ENCODE results near the gene MYOG. TPM values are rescaled to one million over a fixed set of nuclear protein-coding genes. Genes with fewer than 3 reads are reported as not detected.

Gene MYOG
- total RNA-seq, 1 experiment from 2014 or later: not detected

- Histone ChIP-seq H3K4me3 (no peak overlapping the region), H3K36me3 (no peaks in the 10 kb centered on the region), H3K27me3 (no peaks in the 10 kb centered on the region), H3K9me3 (no peaks in the 10 kb centered on the region)
- DNase-seq: no peak
These were observed 35.6 kb upstream of the MYOG start for GRCh38 chr1:203121186-203122015.

GRCh38 chr1:203120325-203121153 lies 34.7 kb upstream of the MYOG start:
- Histone ChIP-seq H3K27me3 (no peaks in the 10 kb centered on the region), H3K36me3 (no peaks in the 10 kb centered on the region), H3K4me3 (no peak overlapping the region), H3K9me3 (no peaks in the 10 kb centered on the region)
- no peak for DNase-seq

DNA sequence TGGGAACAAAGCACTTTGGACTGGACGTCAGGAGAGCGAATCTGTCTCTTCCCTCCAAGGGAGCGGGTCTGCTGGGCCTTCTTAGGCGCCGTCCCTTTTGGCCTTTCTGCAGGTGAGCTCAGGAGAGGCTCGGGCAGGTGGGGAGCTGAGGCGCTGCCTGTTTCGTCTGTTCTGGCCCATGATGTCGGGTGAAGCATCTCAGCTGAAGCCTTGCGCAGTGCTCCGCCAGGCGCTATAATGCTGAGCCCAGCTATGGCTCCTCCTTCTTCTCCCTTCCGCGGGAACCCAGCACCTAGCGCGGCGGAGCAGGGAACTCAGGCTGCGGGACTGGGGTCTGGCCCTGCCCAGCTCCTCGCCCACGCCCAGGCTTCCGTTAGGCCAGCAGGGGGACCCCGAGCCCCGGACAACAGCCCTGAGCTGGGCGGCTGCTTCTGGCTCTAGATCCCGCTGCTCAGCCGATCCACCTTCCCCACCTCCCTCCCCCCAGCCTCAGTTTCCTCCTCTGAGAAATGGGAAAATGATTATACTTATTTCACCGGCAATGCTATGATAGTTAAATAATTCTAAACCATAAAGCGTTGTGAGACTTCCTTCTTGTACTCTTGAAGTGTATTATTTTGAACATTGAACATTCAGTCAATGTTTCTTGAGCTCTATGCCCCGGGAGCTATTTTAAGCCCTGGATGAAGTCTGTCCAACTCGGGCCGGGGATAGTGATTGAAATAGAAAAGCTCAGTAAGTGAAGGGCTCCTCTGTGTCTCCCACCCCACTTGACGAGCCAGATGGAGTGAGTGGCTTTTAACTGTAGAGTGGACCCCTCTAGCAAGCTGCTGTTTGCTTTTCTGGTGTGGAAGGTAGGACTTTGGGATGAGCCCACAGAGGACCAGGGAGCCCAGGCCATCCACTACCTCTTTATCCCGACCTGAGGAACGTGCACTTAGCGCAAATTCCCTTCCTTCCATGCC lies 32.1 kb upstream of the MYOG start:
- Histone ChIP-seq H3K9me3 (no peaks in the 10 kb centered on the region), H3K4me3 (no peak overlapping the region), H3K27me3 (peaks cover 2% of the 10 kb centered on the region; the same call in 1 of the 2 replicates), H3K36me3 (no peaks in the 10 kb centered on the region)
- peak; percentile 71 for DNase-seq

DNA sequence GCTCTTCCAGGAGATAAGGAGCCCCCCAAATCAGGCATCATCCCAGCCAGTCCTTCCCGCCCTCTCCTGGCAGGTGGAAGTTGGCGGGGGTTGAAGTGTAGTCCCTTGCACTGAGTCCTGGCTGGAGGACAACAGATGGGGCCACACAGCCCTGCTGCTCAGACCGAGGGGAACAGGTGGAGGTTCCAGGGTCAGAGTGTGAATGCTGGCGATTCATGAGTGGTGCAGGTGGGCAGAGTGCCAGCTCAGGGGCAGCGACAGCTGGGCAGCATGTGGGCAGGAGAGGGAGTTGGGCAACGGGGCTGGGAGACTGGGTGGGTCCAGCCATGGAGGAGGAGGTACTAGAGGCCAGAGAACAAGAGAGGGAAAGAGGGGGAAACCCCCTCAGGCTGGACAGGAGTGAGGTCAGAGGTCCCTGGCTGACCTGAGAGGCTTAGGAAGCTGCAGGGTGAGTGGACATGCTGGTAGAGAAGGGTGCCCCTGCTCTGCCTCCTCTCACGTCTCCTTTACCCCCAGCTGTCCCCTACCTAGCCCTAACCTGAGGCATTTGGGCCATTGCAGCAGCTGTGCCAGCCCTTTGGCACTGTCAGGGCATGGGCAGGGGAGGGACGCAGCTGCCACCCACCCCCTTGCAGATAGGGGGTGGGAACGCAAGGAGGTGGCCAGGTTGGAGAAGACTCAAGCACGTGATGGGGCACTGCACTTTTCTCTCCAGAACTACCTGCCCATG lies 30.4 kb upstream of the MYOG start:
- Histone ChIP-seq H3K9me3 (no peaks in the 10 kb centered on the region), H3K27me3 (peaks cover 7% of the 10 kb centered on the region; the same call in 1 of the 2 replicates), H3K36me3 (no peaks in the 10 kb centered on the region), H3K4me3 (no peak overlapping the region)
- no peak for DNase-seq

GRCh38 chr1:203114202-203114601 lies 28.4 kb upstream of the MYOG start:
- DNase-seq: no peak
- no peak overlapping the region for H3K4me3 ChIP-seq
- H3K9me3 ChIP-seq: no peaks in the 10 kb centered on the region
- H3K27me3 ChIP-seq: peaks cover 22% of the 10 kb centered on the region
- no peaks in the 10 kb centered on the region for H3K36me3 ChIP-seq

DNA sequence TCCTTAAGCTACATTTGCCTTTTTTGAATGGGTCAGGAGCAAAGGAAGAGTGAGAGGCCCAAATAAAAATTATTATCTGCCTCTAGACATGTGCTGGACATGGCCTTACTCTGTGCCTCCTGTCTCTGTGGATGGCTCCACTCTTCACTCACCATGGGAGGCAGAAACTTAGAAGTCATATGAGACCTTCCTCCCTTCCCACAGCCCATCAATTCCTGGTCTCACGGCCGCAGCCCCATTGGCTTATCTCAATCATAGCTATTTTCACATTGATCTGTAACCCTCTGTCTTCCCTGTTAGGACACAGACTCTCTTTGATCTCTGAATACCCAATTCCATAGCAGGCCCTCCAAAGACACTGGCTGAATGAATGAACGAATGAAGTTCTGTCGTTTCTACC lies 27.5 kb upstream of the MYOG start:
- H3K27me3 ChIP-seq: peaks cover 28% of the 10 kb centered on the region

GRCh38 chr1:203112475-203112874 lies 26.7 kb upstream of the MYOG start:
- H3K4me3 ChIP-seq: no peak overlapping the region
- no peaks in the 10 kb centered on the region for H3K36me3 ChIP-seq
- peaks cover 37% of the 10 kb centered on the region for H3K27me3 ChIP-seq
- H3K9me3 ChIP-seq: no peaks in the 10 kb centered on the region
- no peak for DNase-seq

More for the DNA sequence above, 27.5 kb upstream of the MYOG start:
- Histone ChIP-seq H3K4me3 (no peak overlapping the region), H3K9me3 (no peaks in the 10 kb centered on the region), H3K36me3 (no peaks in the 10 kb centered on the region)
- DNase-seq: no peak

- peaks cover 27% of the 10 kb centered on the region for H3K27me3 ChIP-seq
These were observed 19.1 kb upstream of the MYOG start for GRCh38 chr1:203104789-203105390.

GRCh38 chr1:203103829-203104495 lies 18.1 kb upstream of the MYOG start:
- DNase-seq: no peak
- H3K4me3 ChIP-seq: no peak overlapping the region
- 0 out of 2 replicates have a peak, but pooled peaks cover 11% of the 10 kb centered on the region for H3K9me3 ChIP-seq
- H3K27me3 ChIP-seq: peaks cover 21% of the 10 kb centered on the region
- no peaks in the 10 kb centered on the region for H3K36me3 ChIP-seq

More at GRCh38 chr1:203104789-203105390, 19.1 kb upstream of the MYOG start:
- H3K36me3 ChIP-seq: no peaks in the 10 kb centered on the region
- 0 out of 2 replicates have a peak, but pooled peaks cover 11% of the 10 kb centered on the region for H3K9me3 ChIP-seq
- DNase-seq: no peak
- no peak overlapping the region for H3K4me3 ChIP-seq

DNA sequence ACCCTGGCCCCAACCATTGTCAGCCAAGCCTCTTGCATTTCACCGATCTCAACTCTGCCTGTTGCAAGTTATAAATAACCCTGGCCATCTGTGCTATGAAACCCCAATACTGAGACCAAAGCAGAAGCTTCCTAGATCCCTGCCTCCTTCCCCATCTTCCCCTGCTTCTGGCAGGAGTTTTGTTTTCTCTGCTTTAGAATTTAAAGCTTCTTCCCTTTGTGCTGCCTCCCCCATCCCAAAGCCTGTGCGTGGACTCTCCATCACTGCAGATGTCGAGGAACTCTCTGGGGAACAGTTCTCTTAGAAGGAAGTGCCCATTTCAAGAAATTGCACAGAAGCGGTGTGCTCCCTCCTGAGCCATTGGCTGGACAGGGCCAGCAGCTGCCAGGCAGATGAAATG lies 17.4 kb upstream of the MYOG start:
- H3K27me3 ChIP-seq: peaks cover 15% of the 10 kb centered on the region
- no peaks in the 10 kb centered on the region for H3K36me3 ChIP-seq
- H3K4me3 ChIP-seq: no peak overlapping the region
- DNase-seq: no peak
- H3K9me3 ChIP-seq: 0 out of 2 replicates have a peak, but pooled peaks cover 11% of the 10 kb centered on the region

DNA sequence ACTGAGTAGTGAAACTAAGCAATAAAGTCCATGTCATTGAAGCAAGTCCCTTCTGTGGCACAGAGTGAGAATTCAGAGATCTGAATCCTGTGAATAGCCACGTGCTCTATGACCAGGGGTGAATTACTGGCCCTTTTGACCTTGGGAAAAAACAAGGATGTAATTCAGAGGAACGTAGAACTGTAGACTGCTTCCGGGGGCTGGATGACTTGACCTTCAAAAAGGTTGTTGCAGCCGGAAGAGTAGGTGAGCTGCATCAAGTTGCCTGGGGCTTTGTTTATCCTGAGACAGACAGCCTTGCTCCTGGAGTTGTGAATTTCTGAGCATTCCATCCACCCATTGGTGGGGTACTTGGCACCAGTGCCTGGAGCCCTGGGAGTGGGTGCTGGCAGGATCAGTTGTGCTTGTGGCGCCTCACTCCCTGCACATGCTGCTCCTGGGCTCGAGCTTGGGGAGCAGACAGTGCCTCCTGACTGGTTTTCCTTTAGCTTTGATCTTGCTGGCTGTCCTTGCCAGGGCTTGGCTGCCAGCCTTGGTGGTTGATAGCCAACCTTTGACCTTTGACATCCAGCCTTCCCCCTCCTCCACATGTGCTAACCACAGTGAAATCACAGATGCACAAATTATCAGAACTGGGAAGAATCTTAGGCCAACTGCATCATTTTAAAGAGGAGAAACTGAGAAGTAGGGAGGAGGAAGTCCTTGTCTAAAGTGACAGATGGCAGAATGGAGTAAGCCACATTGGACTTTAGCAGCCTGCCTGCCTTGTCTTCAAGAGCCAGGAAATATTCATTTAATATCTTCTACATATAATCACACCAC lies 16.2 kb upstream of the MYOG start:
- H3K9me3 ChIP-seq: 0 out of 2 replicates have a peak, but pooled peaks cover 11% of the 10 kb centered on the region
- H3K27me3 ChIP-seq: peaks cover 4% of the 10 kb centered on the region
- no peaks in the 10 kb centered on the region for H3K36me3 ChIP-seq
- no peak overlapping the region for H3K4me3 ChIP-seq
- DNase-seq: no peak

- H3K27me3 ChIP-seq: no peaks in the 10 kb centered on the region
- H3K9me3 ChIP-seq: peaks cover 11% of the 10 kb centered on the region
- no peak overlapping the region for H3K4me3 ChIP-seq
- no peak for DNase-seq
- H3K36me3 ChIP-seq: no peaks in the 10 kb centered on the region
These were observed 14.7 kb upstream of the MYOG start for GRCh38 chr1:203100516-203100869.

DNA sequence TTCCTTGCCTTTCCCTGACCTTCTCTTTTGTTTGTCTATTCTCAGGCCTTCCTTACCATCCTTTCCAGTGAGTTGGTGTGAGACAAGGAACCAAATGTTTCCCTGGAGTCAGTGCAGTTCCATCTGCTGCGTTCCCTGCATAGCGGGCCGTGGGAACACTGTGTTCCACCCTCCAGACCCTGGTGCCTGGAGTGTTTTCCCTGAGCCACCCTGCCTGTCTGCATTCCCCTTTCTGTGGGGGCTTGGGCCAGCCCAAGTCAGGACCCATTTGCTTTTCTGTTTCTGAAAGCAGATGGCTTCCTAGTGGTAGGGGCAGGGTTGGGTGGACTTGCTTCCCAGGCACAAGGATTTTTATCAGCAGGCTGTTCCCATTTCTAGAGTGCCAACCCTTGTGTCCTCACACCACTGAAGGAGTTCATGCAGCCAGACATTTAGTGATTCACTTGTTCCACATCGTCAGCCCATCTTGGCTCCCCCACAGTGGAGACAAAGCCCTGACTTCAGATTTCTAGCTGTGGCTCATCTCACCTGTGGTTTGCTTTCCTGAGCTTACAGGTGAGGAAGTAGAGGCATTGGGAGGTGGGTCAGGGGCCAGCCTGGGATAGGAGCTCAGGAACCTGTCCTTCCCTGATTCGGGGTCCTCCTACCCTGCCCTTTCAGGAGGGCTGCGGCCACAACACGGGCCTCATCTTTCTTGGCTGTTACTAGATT lies 14.1 kb upstream of the MYOG start:
- H3K9me3 ChIP-seq: peaks cover 11% of the 10 kb centered on the region
- DNase-seq: no peak
- H3K4me3 ChIP-seq: no peak overlapping the region
- no peaks in the 10 kb centered on the region for H3K36me3 ChIP-seq
- H3K27me3 ChIP-seq: no peaks in the 10 kb centered on the region

All from MG63 (cell line).